GM18519 (cell line): ENCODE data around the gene C3orf18.

ENCODE experiments used
- ATAC-seq: cut with Tn5 transposase; IDR thresholded peaks from one replicate; pipeline ENCODE4 v1.9.1; 2021; ENCODE audit warnings: mild to moderate bottlenecking, moderate library complexity; ENCODE audit not compliant: unreplicated experiment, low FRiP score

The C3orf18 gene

GRCh38 chr3:50567386-50568167 is at the start of gene C3orf18:
C3orf18 (minus strand) TSS chr3:50567747; CDS start chr3:50565699, 2,048 bp downstream.
- peak; percentile 76 for ATAC-seq

GRCh38 chr3:50616770-50617095 is 49.2 kb upstream of the C3orf18 start:
- ATAC-seq: peak; percentile 45

DNA sequence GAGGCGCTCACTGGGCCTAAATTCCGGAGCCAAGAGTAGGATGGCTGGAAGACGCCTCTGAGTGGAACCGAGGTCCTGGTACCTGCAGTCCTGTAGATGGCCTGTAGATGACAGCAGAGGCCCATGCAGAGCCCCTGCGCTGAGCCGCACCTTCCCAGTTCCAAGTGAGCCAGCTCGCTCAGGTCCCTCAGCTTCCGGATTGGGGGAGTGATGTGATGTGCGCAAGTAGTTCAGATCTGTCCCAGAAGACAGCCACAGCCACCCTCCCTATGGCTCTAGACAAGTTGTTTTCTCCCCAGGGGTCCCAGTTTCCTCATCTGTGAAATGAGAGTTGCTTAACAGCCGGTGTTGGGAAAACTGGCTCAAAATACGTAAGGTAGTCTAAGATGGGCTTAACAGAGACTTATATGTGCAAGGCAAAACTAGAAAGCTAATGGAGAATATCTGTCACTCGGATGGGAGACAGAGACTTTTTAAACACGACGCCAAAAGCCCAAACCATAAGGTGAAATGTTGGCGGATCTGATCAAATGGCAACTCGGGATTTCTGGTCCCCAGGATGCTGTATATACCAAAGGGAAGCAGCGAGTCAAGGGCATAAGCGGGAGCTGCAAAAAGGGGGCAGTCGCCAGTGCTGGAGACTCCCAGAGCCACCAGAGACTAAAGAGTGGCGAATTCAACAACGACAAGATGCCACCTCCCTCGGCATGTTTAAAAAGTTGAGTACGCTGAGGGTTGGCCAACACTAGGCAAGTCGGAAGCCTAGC is 48.6 kb upstream of the C3orf18 start:
- peak; percentile 39 for ATAC-seq

GRCh38 chr3:50615190-50615589 is 47.6 kb upstream of the C3orf18 start:
- no peak for ATAC-seq

DNA sequence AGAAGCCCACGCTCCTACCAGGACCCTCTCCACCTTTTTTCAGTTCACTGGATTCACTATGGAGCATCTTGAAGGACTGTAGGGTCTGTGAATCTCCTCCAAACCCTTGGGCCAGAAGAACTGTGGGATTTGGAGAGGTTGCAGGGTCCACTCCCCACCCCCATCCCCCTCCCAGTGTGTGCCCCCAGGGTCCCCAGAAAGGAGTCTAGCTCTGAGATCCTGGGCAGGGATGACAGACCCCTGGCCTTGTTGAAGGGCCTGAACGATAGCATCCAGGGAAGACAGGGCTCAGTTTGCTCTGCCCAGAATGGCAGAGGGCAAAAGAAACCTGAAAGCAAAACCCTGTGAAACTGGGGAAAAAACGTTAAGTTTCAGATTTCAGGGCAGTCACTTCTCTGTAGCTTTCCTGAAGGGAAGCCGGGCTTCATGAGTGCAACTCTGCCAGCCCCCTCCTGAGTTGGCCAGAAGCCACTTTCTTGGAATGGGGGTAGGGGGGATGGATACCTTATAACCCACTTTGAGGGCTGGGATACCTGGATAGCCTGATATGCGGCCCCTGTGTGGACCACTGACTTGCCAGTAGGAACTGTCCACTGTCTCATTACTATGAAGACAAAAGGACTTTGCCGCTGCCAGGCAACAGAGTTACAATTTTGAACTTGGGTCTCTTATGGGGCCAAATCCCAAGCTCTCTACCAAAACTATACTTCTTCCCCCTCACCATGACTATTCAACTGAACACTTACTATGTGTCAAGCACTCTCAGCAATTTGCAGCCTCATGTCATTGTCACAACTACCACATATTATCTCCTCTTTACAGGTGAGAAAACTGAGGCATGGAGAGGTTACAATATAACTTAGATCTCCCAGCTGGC is 45.7 kb upstream of the C3orf18 start:
- ATAC-seq: no peak

- ATAC-seq: no peak
Observed at GRCh38 chr3:50612234-50612882, 44.8 kb upstream of the C3orf18 start.

DNA sequence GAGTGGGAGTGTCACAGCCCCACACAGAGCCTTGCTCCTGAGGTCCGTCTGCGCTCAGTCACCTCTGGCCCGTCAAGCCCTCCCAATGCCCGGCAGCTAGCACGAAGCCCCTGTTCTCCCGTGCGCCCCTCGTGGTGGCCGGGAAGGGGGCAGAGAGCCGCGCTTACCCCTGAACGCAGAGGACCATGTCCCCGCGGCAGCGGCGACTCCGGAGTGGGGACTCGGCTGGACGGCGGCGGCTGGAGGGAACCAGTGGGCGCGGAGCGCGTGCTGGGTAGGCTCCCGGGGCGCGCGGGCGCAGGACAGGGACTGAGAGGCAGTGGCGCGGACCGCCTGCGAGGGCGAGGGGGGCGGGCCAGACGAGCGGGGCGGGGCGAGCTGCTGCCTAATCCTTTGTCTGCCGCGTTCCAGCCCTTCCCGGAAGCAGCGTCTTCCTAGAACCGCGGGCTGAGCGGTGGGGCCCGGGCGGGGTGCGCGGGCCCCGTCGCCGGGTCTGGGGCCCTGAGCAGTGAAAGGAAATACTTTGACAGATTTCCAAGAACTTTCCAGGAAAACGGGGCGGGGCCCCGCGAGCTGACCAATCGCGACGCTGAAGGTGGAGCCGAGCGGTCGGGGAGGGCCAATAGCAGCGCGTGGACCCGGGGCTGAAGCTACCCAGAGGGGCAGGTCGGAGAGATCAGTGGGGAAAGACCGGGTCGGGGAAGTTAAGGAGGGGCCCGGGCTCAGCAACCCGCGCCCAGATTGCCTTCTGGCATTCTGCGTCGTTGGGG is 44.1 kb upstream of the C3orf18 start, which contains the start of gene CISH:
Gene CISH, minus strand, starts transcription at position 311 of the 770 bp plus-strand sequence. Its CDS starts 124 bp downstream, at position 187.
- ATAC-seq: peak; percentile 37

DNA sequence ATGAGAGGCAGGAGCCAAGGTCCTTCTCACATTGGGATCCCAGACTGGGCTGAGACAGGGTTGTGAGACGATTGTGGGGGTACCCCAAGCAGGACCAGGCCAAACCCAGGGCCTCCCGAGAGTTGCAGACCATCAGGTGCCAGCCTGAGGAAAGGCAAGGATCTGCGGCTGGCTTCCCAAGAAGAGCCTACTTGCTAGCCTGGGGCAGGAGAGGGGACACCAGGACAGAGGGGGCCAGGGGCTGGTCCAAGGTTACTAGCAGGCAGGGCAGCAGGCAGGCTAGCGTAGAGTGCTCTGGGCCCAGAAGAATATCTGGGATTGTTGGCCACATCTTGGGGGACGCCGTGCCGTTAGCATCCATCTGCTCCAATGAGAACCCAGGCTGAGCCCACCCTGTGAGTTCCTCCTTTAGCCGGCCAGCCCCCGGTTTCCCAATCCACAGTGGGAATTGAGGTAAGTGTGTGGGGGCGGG is 43.5 kb upstream of the C3orf18 start:
- no peak for ATAC-seq

- no peak for ATAC-seq
Observed at GRCh38 chr3:50610181-50610971, 42.8 kb upstream of the C3orf18 start.

DNA sequence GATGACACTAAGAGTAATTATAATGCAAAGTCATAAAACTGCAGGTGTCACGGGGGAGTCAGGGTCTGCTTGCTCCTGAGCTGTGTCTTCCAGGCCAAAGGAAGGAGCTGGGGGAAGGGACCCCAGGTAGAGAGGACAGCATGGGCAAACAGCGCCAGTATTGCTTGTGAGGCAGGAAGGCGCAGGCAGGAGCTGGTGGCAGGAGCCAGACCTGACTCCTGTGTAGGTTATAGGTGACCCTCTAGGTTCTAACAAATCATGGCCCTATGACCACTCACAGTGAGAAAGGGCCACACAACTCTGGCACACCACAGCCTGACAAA is 42.2 kb upstream of the C3orf18 start:
- ATAC-seq: no peak

DNA sequence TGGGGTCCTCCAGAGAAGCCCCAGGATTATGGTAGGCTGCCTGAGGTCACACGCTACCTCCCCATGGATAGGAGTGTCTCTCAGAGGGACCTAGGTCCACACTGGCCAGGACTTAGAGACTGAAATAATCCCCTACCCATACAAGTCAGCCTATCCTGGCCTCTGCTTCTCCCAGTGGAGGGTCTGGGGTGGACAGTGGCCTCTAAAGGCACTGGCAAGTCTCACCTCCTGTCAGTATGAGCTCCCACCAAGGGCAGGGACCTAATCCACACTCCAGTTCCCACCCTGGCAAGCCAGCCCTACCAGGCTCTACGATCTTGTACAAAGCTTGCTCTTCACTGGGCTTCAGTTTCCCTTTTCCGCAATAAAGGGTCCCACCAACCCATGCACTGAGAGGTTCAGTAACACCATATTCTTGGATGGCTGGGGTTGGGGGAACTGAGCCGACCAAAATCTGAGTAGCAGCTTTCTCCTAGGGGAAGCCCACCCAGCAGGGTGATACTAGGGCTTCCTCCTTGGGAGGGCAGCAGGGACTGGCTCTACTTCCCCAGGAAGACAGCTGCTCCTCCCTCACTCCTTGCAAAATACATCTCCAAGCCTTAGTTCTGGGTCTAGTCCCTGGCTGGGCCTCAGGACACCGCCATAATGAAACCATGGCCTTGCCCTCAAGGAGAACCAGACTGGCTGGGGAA is 41.7 kb upstream of the C3orf18 start:
- ATAC-seq: no peak

DNA sequence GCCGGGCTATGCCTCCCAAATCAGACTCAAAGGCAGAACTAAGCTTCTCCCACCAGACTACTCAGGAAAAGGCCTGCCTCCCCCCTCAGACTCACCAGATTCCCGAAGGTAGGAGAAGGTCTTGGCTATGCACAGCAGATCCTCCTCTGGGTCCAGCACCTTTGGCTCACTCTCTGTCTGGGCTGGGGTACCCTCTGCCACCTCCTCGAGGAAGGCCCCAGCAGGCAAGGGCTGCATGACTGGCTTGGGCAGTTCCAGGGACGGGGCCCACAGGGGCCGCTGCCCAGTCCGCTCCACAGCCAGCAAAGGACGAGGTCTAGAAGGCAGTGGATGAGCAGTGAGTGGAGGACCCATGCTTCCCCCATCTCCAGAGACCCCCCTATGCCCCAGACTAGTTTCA is 40.7 kb upstream of the C3orf18 start:
- no peak for ATAC-seq

GRCh38 chr3:50607271-50608091 is 39.9 kb upstream of the C3orf18 start:
- no peak for ATAC-seq

DNA sequence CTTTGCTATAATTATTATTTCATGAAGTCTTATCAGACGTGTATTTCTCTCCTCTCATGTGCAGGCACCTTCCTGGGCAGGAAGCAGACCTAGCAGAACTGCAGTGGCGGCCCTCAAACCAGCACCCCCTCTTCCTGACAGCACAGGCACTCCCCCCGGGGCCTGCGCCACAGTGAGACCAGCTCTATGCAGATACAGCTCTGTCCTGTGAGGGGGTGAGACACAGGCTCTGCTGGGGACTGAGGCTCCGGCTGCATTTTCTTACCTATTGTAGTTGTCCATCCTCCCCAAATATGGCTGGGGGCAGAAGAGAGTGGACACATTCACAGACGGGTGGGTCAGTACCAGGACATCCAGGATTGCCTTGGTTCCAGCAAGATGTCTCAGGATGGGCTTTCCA is 39.0 kb upstream of the C3orf18 start:
- no peak for ATAC-seq

GRCh38 chr3:50605901-50606326 is 38.4 kb upstream of the C3orf18 start:
- ATAC-seq: no peak

- ATAC-seq: no peak
Observed at GRCh38 chr3:50604628-50605588, 37.4 kb upstream of the C3orf18 start.
